ENCODE measurements around the gene KRTAP10-8.
"Not testable (repeated sequence)": the region's sequence is repeated elsewhere in the genome, so short reads cannot be mapped to it uniquely, and the experiment has no call there.

The KRTAP10-8 gene

GRCh38 chr21:44647222-44647552 is 35.3 kb downstream of the KRTAP10-8 start:
- DNase-seq = peak in 2 of 3 experiments; percentile 69 to 87

- no peak for DNase-seq
These were observed 36.9 kb downstream of the KRTAP10-8 start for GRCh38 chr21:44648557-44649311.

- no peak for DNase-seq
These were observed 37.7 kb downstream of the KRTAP10-8 start for GRCh38 chr21:44649521-44650100.

DNA sequence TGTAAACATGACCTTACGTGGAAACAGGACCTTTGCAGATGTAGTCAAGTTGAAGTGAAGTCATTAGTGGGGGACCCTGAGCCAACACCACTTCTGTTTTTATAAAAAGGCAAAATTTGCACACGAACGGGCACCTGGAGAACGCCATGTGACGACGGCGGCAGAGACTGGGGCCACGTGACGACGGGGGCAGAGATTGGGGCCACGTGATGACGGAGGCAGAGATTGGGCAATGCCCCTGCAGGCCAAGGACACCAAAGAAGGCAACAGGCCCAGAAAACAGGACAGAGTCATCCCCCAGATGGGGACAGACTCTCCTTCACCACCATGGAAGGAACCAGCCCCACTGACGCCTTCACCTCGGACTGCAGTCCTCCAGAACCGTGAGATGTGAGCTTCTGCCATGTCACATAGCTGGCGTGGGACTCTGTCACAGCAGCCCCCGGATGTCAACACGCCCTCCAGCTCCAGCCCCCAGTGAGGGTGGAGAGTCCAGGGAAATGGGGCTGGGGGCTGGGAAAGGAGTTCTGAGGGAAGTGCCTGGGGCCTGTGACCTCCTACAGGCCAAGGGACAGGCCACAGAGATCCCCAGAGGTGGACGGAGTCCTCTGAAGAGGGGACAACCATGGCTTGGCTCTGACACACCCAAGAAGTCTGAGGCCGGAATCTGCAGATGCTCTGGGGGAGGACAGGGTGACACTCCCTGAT is 38.5 kb downstream of the KRTAP10-8 start:
- DNase-seq = no peak

- no peak for DNase-seq
These were observed 39.2 kb downstream of the KRTAP10-8 start for GRCh38 chr21:44650973-44651675.

GRCh38 chr21:44653123-44653522 is 41.2 kb downstream of the KRTAP10-8 start:
- peak in 2 of 3 experiments; percentile 71 to 85 for DNase-seq

GRCh38 chr21:44653656-44654575 is 42.0 kb downstream of the KRTAP10-8 start:
- peak in 2 of 3 experiments; percentile 91 to 95 for DNase-seq

- no peak for DNase-seq
These were observed 42.8 kb downstream of the KRTAP10-8 start, which contains the start of gene KRTAP12-4 for GRCh38 chr21:44654576-44655175. Gene KRTAP12-4 (minus strand): TSS chr21:44654659. CDS start chr21:44654614, 45 bp downstream.

GRCh38 chr21:44656868-44657267 is 45.0 kb downstream of the KRTAP10-8 start:
- DNase-seq = no peak

- no peak for DNase-seq
These were observed 46.0 kb downstream of the KRTAP10-8 start, which contains the start of gene KRTAP12-3 for GRCh38 chr21:44657635-44658540. Gene KRTAP12-3 (plus strand): TSS chr21:44657932. CDS start chr21:44657980, 48 bp downstream.

DNA sequence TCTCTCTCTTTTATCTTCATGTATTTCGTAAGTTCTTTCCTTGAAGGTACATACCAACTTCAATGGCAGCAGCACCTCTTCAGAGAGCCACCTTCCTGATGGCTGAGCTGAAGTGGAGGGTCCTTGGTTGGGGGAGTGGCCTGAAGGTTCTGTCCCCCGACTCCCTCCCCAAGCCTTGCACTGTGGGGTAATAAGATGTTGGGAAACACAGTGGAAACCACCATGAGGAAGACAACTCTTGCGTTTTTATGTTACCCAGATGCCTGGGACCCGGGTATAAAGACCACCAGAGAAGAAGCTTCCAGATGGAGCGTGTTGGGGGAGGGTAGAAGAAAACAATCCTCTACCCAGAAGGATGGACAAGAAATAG is 46.6 kb downstream of the KRTAP10-8 start:
- DNase-seq = no peak

- no peak for DNase-seq
These were observed 47.2 kb downstream of the KRTAP10-8 start for GRCh38 chr21:44658913-44659595.

DNA sequence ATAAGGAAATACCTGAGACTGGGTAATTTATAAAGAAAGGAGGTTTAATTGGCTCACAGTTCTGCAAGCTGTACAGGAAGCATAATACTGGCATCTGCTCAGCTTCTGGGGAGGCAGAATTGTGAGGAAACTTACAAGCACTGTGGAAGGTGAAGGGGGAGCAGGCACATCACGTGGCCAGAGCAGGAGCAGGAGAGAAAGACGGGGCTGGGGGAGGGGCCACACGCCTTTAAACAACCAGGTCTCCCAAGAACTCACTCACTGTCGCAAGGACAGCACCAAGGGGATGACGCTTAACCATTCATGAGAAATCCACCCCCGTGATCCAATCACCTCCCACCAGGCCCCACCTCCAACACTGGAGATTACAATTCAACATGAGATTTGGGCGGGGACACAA is 49.7 kb downstream of the KRTAP10-8 start:
- DNase-seq = not testable (repeated sequence)

Measured in NCI-H1417 (cell line).